Measurements from ENCODE around the gene CDH23.

- TF ChIP-seq CTCF (IDR thresholded peaks at IDR 0.05) = no peak
- no peak for TF ChIP-seq POLR2AphosphoS5 (IDR thresholded peaks at IDR 0.05; ENCODE audit: insufficient read depth in 1 of 2, low read depth in 1 of 2)
- TF ChIP-seq POLR2A (IDR thresholded peaks at IDR 0.05) = no peak
Measured at GRCh38 chr10:71596759-71597158, 200.0 kb downstream of the CDH23 start.

Data from vagina (tissue), 2 donors.